ENCODE results near the gene B4GALNT3.

B4GALNT3 gene

DNA sequence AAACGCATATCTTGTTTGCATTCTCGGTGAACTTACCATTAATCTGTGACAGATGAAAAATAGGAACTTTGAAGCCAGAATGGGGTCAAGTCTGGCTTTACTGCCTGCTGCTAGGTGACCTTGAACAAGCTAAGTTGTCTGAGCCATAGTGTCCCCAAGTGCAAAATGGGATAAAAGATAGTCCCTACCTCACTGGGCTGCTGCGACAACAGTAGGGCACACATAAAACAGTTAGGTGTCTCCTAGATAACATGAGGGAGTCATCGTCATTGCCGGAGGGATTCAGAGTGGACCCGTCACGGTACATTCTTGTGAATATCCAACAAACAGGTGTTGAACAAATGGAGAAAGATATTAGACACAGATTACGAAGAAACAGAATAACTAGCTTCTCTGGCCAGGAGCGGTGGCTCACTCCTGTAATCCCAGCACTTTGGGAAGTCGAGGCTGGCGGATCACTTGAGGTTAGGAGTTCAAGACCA, 132.3 kb downstream of the B4GALNT3 start:
- DNase-seq (ENCODE audit: low read depth in 3 of 3): no peak

DNA sequence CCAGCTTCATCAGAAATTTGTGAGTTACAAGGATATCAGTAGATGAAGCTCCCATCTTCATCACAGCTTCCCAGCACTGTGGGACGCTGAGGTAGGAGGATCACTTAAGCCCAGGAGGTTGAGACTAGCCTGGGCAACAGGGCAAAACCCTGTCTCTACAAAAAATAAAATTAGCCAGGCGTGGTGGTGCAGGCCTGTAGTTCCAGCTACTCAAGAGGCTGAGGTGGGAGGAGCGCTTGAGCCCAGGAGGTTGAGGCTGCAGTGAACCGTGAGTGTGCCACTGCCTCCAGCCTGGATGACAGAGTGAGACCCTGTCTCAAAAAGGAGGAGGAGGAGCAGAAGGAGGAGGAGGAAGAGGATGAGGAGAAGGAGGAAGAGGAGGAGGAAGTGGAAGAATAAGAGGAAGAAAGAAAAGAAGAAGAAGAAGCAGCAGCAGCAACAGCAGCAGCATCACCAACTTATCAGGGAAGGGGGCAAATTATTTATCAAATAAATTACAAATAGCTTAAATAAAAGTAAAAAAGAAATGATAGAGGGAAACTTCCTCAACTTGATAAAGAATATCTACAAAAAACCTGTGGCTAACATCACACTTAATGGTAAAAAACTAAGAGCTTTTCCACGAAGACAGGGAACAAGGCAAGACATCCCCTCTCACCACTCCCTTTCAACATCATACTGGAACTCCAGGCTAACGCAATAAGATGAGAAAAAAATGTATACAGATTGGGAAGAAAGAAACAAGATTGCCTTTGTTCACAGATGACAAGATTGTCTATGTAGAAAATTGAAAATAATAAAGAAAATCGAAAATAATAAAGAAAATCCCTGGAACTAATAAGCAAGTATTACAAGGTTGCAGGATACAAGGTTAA, 133.9 kb downstream of the B4GALNT3 start:
- DNase-seq (ENCODE audit: low read depth in 3 of 3): no peak

- no peak for DNase-seq (ENCODE audit: low read depth in 3 of 3)
Measured at GRCh38 chr12:597926-598568, 138.3 kb downstream of the B4GALNT3 start.

DNA sequence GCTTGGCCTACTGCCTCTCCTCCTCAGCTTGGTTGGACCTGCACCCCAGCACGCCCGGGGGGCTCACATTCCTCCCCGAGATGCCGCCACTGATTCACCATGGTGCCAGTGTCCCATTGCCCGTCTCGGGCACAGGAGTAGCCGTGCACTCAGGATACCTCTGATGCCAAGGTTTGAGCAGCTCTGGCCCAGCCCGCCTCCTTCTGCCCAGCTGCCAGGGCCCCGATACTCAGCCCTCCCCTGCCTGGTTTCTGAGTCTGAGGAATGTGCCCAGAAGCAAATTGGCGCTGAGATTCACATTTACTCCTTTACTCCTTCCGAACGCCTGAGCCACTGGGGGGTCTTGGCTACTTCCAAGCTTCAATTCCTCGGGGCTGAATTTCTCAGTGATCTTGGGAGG, 140.0 kb downstream of the B4GALNT3 start:
- DNase-seq (ENCODE audit: low read depth in 3 of 3): no peak

GRCh38 chr12:601976-602699, 142.4 kb downstream of the B4GALNT3 start:
- no peak for DNase-seq (ENCODE audit: low read depth in 3 of 3)

DNA sequence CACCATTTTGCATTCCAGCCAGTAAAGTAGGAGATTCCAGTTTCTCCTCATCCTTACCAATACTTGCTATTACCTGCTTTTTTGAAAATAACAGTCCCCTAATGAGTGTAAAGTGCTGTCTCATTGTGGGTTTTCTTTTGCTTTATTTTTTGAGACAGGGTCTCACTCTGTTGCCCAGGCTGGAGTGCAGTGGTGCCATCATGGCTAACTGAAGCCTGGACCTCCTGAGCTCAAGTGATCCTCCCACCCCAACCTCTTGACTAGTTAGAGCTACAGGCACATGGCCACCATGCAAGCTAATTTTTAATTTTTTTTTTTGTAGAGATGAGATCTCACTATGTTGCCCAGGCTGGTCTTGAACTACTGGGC, 142.9 kb downstream of the B4GALNT3 start:
- DNase-seq (ENCODE audit: low read depth in 3 of 3): no peak

DNA sequence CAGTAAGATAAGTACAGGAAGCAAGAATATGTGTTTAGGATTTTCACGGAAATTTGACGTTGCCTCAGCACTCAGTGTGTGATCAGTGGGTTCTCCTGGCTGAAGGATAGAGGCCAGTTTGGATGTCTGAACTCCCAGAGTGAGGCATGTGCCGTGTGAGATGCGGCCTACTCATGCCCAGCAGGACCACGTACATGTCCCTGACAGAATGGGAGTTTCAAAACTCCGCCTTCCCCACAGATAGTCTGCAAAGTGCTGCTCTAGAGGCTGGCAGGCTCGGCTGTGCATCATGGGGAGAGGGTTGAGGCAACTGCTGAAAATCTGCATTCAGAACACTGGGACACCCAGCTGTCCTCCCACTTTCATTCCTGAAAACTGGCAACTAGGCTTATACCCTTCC, 145.2 kb downstream of the B4GALNT3 start:
- DNase-seq (ENCODE audit: low read depth in 3 of 3): no peak

DNA sequence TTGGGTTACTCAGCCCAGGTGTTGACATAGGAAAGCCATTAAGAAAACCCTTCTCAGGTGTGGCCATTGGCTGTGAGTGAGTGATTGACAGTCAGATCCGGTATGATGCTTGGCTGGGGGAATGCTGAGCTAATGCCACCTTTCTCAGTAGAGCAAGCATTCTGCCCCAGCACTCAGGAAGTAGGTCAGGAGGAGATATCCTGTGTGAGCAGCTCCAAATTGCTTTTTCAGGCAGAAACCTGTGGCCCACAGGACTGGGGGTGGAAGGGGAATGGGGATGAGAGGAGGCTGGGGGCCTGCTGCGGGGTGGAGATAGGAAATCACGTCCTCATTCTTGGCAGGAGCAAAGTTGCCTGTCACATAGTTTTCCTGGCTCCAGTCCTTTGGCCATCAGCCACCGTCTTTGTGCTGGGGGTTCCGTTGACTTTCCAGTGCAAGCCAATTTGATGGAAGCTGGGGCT, 147.8 kb downstream of the B4GALNT3 start:
- DNase-seq (ENCODE audit: low read depth in 3 of 3): no peak

DNA sequence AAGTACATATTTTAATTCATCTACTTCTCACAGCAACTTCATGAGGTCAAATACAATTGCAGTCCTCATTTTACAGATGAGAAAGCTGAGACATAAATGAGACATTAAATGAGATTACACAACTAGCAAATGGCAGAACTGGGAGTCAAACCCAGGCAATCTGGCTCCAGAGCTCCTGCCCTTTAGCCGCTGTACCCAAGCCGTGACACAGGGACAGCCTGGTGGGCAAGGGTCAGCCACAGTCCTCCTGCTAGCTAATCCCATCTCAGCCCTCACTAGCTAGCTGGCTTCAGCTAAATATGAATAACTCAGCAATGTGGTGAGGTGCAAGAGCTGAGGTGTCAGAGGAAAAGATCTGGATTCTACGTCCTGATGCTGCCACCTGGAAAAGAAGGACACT, 148.7 kb downstream of the B4GALNT3 start:
- DNase-seq (ENCODE audit: low read depth in 3 of 3): no peak

DNA sequence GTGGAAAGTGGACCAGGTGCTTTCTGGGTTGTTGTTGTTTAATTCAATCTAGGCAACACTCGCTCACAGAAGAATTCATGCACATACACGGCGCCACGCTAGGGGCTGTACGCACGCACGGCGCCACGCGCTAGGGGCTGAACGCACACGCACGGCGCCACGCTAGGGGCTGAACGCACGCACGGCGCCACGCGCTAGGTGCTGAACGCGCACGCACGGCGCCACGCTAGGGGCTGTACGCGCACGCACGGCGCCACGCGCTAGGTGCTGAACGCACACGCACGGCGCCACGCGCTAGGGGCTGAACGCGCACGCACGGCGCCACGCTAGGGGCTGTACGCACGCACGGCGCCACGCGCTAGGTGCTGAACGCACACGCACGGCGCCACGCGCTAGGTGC, 149.2 kb downstream of the B4GALNT3 start:
- no peak for DNase-seq (ENCODE audit: low read depth in 3 of 3)

- DNase-seq (ENCODE audit: low read depth in 3 of 3): no peak
Measured at GRCh38 chr12:611721-612120, 152.0 kb downstream of the B4GALNT3 start.

GRCh38 chr12:612293-612692, 152.6 kb downstream of the B4GALNT3 start:
- no peak for DNase-seq (ENCODE audit: low read depth in 3 of 3)

GRCh38 chr12:612886-613285, 153.1 kb downstream of the B4GALNT3 start:
- DNase-seq (ENCODE audit: low read depth in 3 of 3): no peak

Data from stimulated activated CD4-positive, alpha-beta T cell treated with anti-CD3 and anti-CD28 coated beads, TNF-alpha, amount 100 ng/mL, for 48 hours (primary cell).